Measurements from ENCODE around the gene ADAMTS19.

DNA sequence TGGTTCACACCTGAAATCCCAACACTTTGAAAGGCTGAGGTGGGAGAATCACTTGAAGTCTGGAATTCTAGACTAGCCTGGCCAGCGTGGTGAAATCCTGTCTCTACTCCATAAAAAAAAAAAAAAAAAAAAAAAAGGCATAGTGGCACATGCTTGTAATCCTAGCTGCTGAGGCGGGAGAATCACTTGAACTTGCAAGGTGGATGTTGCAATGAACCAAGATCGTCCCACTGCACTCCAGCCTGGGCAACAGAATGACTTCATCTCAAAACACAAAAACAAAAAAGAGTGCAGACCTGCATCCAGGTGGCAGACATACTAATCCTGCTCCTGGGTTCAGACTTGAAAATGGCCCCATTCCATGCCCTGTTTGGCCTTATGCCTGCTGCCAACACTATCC is 21.8 kb upstream of the ADAMTS19 start:
- TF ChIP-seq, protein P1, sequence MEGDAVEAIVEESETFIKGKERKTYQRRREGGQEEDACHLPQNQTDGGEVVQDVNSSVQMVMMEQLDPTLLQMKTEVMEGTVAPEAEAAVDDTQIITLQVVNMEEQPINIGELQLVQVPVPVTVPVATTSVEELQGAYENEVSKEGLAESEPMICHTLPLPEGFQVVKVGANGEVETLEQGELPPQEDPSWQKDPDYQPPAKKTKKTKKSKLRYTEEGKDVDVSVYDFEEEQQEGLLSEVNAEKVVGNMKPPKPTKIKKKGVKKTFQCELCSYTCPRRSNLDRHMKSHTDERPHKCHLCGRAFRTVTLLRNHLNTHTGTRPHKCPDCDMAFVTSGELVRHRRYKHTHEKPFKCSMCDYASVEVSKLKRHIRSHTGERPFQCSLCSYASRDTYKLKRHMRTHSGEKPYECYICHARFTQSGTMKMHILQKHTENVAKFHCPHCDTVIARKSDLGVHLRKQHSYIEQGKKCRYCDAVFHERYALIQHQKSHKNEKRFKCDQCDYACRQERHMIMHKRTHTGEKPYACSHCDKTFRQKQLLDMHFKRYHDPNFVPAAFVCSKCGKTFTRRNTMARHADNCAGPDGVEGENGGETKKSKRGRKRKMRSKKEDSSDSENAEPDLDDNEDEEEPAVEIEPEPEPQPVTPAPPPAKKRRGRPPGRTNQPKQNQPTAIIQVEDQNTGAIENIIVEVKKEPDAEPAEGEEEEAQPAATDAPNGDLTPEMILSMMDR (IDR thresholded peaks at IDR 0.05; ENCODE audit: low read depth, low read length), result no peak
- TF ChIP-seq POLR2A (IDR thresholded peaks at IDR 0.05; ENCODE audit: extremely low read depth, insufficient read length) (no peak), MYC (IDR thresholded peaks at IDR 0.05; ENCODE audit: low read depth, low read length) (no peak)

Measured in NB4 (cell line).